Prostate gland (tissue), 2 donors: ENCODE results near the gene OTOA. TPM values are rescaled to one million over a fixed set of nuclear protein-coding genes. Genes with fewer than 3 reads are reported as not detected.
"Not testable (repeated sequence)": the region's sequence is repeated elsewhere in the genome, so short reads cannot be mapped to it uniquely, and the experiment has no call there.

Experiments used
- DNase-seq: peaks from one replicate; pipeline ENCODE4 v3.0.0-alpha.2; 2019; ENCODE audit warnings: low spot score
- H3K27ac ChIP-seq, 2 donors: fragments of 200-600 bp; sonication (generic); 2 replicates each; pipeline ENCODE4 v1.5.1; 2017 to 2019
- H3K27me3 ChIP-seq: fragments of 200-600 bp; sonication (generic); replicated peaks from 2 replicates; pipeline ENCODE4 v1.5.1; 2019; ENCODE audit not compliant: insufficient read depth
- H3K36me3 ChIP-seq, 2 donors: fragments of 200-600 bp; sonication (generic); 1 replicate in 1 of 2; 2 replicates in 1 of 2; pipeline versions ENCODE4 v1.5.1 to v1.8.1; 2017 to 2019
- H3K4me1 ChIP-seq: fragments of 200-600 bp; sonication (generic); replicated peaks from 2 replicates; pipeline ENCODE4 v1.5.1; 2019
- H3K4me3 ChIP-seq, 2 donors: fragments of 200-600 bp; sonication (generic); 2 replicates each; pipeline ENCODE4 v1.5.1; 2017 to 2019
- H3K9me3 ChIP-seq: fragments of 200-600 bp; sonication (generic); 2 replicates; pipeline ENCODE4 v1.5.1; 2017
- WGBS: methylation state at CpG from one replicate; pipeline ENCODE4 v1.1.5; 2018; 5-methylcytosine and 5-hydroxymethylcytosine counted together
- intact Hi-C: fragments of 100-400 bp; cut with DNase I; formaldehyde crosslinking; loops from one replicate; pipeline ENCODE4 v1.14.2; 2022
- small RNA-seq, 2 donors: library from RNA; depleted of rRNA; stranded (forward); fragments of <200 nt; gene quantifications; one replicate each; pipeline ENCODE3, GENCODE V24; 2016
- total RNA-seq, 2 donors: library from RNA; depleted of rRNA; stranded (reverse); fragments of >200 nt; gene quantifications; one replicate each; pipeline ENCODE4 v1.1.0, GENCODE V29; 2016
- TF ChIP-seq, protein P1 (sequence below), 4 experiments: fragments of 200-600 bp in 2 of 4; fragments of 450-650 bp in 2 of 4; sonication (generic) in 2 of 4; IDR thresholded peaks; 1 replicate in 3 of 4; 2 replicates in 1 of 4; pipeline ENCODE4 v1.5.1; 2016 to 2019; ENCODE audit warnings: antibody characterized with exemption in 4 of 4, mild to moderate bottlenecking in 2 of 4, moderate library complexity in 2 of 4

The OTOA gene
- total RNA-seq, 2 donors from 2014 or later, result 0.68 TPM

DNA sequence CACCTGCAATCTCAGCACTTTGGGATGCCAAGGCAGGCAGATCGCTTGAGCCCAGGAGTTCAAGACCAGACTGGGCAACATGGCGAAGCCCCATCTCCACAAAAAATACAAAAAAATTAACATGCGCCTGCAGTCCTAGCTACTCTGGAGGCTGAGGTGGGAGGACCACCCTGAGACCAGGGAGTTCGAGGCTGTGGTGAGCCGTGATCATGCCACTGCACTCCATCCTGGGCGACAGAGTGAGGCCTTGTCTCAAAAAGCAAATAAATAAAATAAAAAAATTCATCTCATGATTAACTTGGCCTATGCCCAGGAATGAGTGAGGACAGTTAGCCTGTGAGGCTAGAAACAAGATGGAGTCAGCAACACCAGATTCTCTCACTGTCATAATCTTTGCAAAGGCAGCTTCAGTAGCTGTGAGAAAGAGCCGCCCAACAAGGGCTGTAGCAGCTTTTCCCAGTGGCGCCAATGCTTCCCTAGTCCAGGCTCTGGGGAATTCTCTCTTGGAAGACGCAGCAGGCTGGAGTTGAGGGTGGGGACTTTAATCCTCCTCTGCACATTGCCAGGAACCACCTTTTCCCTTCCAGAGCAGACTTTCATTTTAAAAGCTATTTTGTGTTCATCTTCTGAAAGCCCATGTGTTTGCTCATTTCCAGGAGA is 108.9 kb downstream of the OTOA start:
- H3K4me3 ChIP-seq, H3K27me3 ChIP-seq, intact Hi-C loops, H3K4me1 ChIP-seq, H3K9me3 ChIP-seq, H3K36me3 ChIP-seq, H3K27ac ChIP-seq, DNase-seq: not testable (repeated sequence)
- 66% methylated on average over 9 of the region's 9 CpGs for WGBS

GRCh38 chr16:21773207-21773553 is 109.4 kb downstream of the OTOA start:
- H3K4me3 ChIP-seq, DNase-seq, H3K27ac ChIP-seq, H3K4me1 ChIP-seq, H3K36me3 ChIP-seq, H3K9me3 ChIP-seq, H3K27me3 ChIP-seq, intact Hi-C loops: not testable (repeated sequence)
- WGBS, result 64% methylated on average over 5 of the region's 5 CpGs

DNA sequence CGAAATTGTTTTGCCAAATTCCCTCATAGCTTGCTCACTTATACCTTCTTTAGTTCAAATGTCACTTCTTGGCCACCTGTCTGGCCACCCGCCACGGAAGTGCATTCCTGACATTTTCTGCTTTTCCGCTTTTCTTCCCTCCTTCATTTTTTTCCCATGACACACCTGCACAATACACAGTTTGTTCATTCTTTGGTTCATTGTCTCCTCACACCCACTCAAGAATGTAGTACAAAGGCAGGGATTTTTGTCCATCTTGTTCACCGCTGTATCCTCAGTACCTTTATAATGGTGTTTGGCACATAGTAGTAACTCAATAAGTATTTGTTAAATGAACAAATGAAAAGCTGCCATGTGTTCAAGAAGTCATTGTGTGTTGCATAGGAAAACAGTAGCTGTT is 116.8 kb downstream of the OTOA start:
- WGBS, result no CpG with 5 or more reads among the region's 5 CpGs
- intact Hi-C loops, H3K27me3 ChIP-seq, DNase-seq, H3K4me1 ChIP-seq, H3K27ac ChIP-seq, H3K36me3 ChIP-seq, H3K4me3 ChIP-seq, H3K9me3 ChIP-seq: not testable (repeated sequence)

DNA sequence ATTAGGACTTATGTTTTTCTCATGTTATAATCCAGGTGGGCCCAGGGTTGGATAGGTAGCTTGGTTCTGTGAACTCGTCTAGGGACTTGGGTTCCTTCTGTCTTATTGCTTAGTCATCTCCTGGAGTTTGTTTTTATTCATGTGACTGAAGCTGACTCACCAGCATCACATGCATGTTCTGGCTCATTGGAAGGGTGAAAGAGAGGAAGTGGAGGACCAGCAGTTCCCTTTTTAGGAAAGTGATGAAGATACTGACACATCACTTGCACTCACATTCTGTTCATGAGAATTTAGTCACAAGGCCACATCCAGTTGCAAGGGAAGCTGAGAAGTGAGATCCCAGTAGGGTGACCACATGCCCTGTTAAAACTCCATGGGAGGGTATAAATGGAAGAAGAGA is 126.7 kb downstream of the OTOA start:
- H3K4me3 ChIP-seq, H3K4me1 ChIP-seq, DNase-seq, H3K27me3 ChIP-seq, H3K36me3 ChIP-seq, intact Hi-C loops, H3K9me3 ChIP-seq, H3K27ac ChIP-seq: not testable (repeated sequence)
- WGBS, result no CpG with 5 or more reads among the region's 1 CpG

DNA sequence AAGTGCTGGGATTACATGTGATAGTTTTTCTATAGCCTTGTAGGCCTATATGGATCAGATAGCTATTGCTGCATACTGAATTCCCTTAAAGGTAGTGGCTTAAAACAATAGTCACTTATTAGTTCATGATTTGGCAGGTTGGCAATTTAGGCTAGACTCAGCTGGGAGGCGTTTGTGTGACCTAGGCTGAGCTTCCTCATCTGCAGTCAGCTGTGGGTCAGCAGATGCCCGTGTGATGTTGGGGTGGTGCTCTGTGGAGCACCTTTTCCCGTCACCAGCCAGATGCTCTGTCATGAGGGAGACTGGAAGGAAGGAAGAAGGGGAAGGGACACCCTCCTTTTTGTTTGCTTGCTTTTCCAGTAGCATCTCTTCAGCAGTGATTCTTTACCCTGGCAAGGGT is 129.5 kb downstream of the OTOA start:
- DNase-seq, H3K4me3 ChIP-seq, H3K27me3 ChIP-seq, H3K4me1 ChIP-seq, H3K36me3 ChIP-seq, intact Hi-C loops, H3K27ac ChIP-seq, H3K9me3 ChIP-seq: not testable (repeated sequence)
- no CpG with 5 or more reads among the region's 3 CpGs for WGBS

- H3K4me1 ChIP-seq, H3K4me3 ChIP-seq, H3K9me3 ChIP-seq, H3K27me3 ChIP-seq, DNase-seq, intact Hi-C loops, H3K36me3 ChIP-seq, H3K27ac ChIP-seq: not testable (repeated sequence)
- no CpG with 5 or more reads among the region's 3 CpGs for WGBS
Measured at GRCh38 chr16:21798601-21799000, 134.8 kb downstream of the OTOA start.

GRCh38 chr16:21801538-21802374 is 138.0 kb downstream of the OTOA start:
- DNase-seq, H3K27ac ChIP-seq, H3K27me3 ChIP-seq, H3K9me3 ChIP-seq, H3K4me3 ChIP-seq, H3K4me1 ChIP-seq, intact Hi-C loops, H3K36me3 ChIP-seq: not testable (repeated sequence)
- TF ChIP-seq, protein P1, sequence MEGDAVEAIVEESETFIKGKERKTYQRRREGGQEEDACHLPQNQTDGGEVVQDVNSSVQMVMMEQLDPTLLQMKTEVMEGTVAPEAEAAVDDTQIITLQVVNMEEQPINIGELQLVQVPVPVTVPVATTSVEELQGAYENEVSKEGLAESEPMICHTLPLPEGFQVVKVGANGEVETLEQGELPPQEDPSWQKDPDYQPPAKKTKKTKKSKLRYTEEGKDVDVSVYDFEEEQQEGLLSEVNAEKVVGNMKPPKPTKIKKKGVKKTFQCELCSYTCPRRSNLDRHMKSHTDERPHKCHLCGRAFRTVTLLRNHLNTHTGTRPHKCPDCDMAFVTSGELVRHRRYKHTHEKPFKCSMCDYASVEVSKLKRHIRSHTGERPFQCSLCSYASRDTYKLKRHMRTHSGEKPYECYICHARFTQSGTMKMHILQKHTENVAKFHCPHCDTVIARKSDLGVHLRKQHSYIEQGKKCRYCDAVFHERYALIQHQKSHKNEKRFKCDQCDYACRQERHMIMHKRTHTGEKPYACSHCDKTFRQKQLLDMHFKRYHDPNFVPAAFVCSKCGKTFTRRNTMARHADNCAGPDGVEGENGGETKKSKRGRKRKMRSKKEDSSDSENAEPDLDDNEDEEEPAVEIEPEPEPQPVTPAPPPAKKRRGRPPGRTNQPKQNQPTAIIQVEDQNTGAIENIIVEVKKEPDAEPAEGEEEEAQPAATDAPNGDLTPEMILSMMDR (IDR thresholded peaks at IDR 0.05), result peak in 2 of 4 experiments; percentile 37 to 50
- WGBS, result 63% methylated on average over 13 of the region's 13 CpGs

- DNase-seq, intact Hi-C loops: not testable (repeated sequence)
- WGBS, result 59% methylated on average over 2 of the region's 2 CpGs
Measured at GRCh38 chr16:21802375-21802663, 138.6 kb downstream of the OTOA start.

More at GRCh38 chr16:21802375-21802663, 138.6 kb downstream of the OTOA start:
- H3K36me3 ChIP-seq, H3K27me3 ChIP-seq, H3K9me3 ChIP-seq, H3K4me1 ChIP-seq, H3K27ac ChIP-seq, H3K4me3 ChIP-seq: not testable (repeated sequence)

Small RNA genes lying within 50 kb of the gene (small RNA-seq; reads per million reads assigned to genes)
- gene RNU6-1005P (0 to 0.09 reads per million in 2 donors), gene RNU6-196P (0 reads per million in 2 donors)

Other genes with a start within 250 kb of the OTOA start
- gene METTL9, start 64.4 kb upstream of the OTOA start, total RNA-seq, result 100 to 1,000 TPM in 1 of 2 donors, 10 to 100 TPM in 1; 98.9 to 160 TPM
- 1 to 10 TPM in 1 of 2 donors, not detected in 1; 4.5 TPM for gene IGSF6, start 11.4 kb upstream of the OTOA start, total RNA-seq
- 100 to 1,000 TPM in 1 of 2 donors, 10 to 100 TPM in 1; 27.8 to 108 TPM for gene NPIPB4, start 193.8 kb downstream of the OTOA start, total RNA-seq